Measurements from ENCODE around the gene TP53I13. TPM values are rescaled to one million over a fixed set of nuclear protein-coding genes. Genes with fewer than 3 reads are reported as not detected.
A peak's percentile ranks its signal among the peaks of the same experiment; 100 is the strongest.

The TP53I13 gene
- total and polyA plus RNA-seq, 11 donors = 23.8 to 93.0 (median 42.7) TPM

DNA sequence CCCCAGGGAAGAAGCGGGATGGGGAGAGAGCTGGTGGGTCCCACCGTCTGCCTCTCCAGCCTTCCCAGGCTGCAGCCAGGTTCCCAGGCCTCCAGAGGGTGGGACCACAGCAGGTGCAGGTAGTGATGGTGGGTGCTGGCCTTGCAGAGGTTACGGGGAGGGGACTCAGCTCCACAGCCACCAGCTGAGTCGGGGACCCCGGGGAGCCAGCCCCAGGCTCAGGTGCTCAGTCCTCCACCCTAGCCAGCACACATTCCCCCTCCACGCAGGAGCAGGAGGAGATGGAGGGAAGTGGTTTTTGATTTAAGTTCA is 5.0 kb downstream of the TP53I13 start:
- DNase-seq (peak in 2 of 5 donors; percentile 17 to 30), ATAC-seq (no peak)
- TF ChIP-seq, protein P1, sequence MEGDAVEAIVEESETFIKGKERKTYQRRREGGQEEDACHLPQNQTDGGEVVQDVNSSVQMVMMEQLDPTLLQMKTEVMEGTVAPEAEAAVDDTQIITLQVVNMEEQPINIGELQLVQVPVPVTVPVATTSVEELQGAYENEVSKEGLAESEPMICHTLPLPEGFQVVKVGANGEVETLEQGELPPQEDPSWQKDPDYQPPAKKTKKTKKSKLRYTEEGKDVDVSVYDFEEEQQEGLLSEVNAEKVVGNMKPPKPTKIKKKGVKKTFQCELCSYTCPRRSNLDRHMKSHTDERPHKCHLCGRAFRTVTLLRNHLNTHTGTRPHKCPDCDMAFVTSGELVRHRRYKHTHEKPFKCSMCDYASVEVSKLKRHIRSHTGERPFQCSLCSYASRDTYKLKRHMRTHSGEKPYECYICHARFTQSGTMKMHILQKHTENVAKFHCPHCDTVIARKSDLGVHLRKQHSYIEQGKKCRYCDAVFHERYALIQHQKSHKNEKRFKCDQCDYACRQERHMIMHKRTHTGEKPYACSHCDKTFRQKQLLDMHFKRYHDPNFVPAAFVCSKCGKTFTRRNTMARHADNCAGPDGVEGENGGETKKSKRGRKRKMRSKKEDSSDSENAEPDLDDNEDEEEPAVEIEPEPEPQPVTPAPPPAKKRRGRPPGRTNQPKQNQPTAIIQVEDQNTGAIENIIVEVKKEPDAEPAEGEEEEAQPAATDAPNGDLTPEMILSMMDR (IDR thresholded peaks at IDR 0.05) = no peak
- TF ChIP-seq POLR2A (IDR thresholded peaks at IDR 0.05) = no peak
- peaks cover 0 to 54% (median 50%) of the 10 kb centered on the region in 9 donors for H3K36me3 ChIP-seq
- H3K4me3 ChIP-seq = no peak overlapping the region
- no peaks in the 10 kb centered on the region for H3K27me3 ChIP-seq
- WGBS, 4 donors = 78 to 90% (median 88%) methylated on average over 5 to 6 of the region's 6 CpGs
- H3K4me1 ChIP-seq = peaks cover 5 to 49% (median 31%) of the 10 kb centered on the region in 12 donors
- H3K27ac ChIP-seq = peak overlapping the region in 2 of 12 donors; percentile 44 to 66
- no peaks in the 10 kb centered on the region for H3K9me3 ChIP-seq
- intact Hi-C loops (cut with DNase I) = loop anchor here in 1 of 10 donors (10.0 kb wide), 1 partner anchor 521 kb away; no protein-coding TSS in a partner anchor

DNA sequence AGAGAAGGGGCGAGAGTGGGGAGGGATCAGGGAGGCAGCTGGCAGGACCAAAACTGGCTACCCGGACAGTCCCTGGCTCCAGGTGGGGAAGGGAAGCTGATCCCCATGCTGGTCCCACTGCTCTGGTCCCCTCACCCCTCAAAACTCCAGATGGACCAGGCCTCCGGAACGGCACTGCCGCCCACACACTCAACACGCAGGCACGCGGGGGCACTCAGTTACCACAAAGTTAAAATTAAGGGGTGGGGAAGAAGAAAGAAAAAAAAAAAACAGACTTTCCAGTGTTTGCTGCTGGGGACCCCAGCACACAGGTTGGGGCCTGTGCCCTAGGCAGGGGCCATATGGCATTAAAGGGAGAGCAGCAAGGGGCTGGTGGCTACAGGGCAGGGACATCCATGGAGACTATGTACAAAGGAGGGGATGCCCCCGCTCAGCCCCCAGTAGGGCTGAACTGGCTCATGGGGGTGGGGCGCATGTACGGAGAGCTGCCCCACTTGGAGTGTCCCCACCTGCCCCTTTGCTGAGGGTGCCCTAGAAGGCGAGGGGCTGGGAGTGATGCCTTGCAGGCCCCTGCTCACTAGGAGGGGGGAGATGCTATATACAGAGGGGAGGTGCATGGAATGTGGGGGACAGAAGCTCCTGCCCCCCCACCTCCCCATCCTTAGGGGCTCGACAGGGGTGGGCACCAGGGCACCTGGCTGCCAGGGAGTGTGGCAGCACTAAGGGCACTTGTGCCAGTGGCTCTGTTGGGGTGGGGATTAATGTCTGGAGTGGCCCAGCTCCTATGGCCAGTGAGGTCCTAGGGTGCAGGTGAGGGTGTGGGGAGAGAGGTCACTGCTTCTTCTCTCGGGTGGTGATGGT is 5.6 kb downstream of the TP53I13 start:
- TF ChIP-seq POLR2A (IDR thresholded peaks at IDR 0.05) = no peak
- TF ChIP-seq, protein P1 (IDR thresholded peaks at IDR 0.05) = no peak
- DNase-seq = peak in 3 of 5 donors; percentile 5 to 18 (median 7)
- H3K9me3 ChIP-seq = no peaks in the 10 kb centered on the region
- intact Hi-C loops (cut with DNase I) = loop anchor here in 1 of 10 donors (10.0 kb wide), 1 partner anchor 521 kb away; no protein-coding TSS in a partner anchor
- no peak overlapping the region for H3K27ac ChIP-seq
- H3K4me1 ChIP-seq = peaks cover 5 to 49% (median 28%) of the 10 kb centered on the region in 12 donors
- ATAC-seq = no peak
- no peaks in the 10 kb centered on the region for H3K27me3 ChIP-seq
- H3K4me3 ChIP-seq = no peak overlapping the region
- WGBS, 4 donors = 88 to 90% (median 89%) methylated on average over 14 of the region's 14 CpGs
- H3K36me3 ChIP-seq = peaks cover 0 to 60% (median 54%) of the 10 kb centered on the region in 9 donors

DNA sequence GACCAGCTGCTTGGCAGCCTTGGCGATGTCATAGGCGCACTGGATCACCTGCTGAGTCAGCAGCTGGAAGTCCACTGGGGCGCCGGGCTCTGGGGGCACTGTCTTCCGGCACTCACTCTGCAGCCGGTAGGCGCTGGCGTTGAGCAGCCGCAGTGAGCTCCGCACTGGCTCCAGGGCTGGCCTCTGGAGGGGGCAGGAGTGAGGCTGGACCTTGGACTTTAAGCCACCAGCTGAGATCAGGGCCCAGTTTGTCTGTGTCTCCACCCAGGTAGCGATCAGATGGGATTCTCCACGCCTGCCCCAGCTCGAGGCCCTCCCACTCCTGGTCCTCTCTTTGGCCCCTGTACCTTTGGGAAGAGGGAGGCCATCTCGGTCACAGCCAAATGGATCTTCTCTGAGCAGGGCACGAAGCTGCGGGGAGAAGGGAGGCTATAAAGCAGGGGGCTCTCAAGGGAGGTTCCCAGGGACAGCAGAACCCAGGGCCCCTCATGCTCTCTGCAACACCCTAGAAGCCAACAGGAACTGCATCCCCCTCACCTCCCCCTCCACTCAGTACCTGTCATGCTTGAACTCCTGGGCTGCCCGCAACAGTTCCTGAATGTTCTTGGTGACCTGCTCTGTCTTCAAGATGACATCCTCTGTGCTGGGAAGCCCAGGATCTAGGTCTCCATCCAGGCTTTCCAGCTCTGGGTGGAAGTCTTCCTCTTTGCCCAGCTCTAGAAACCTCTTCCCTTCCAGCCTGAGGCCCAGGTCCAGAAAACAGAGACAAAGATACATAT is 6.4 kb downstream of the TP53I13 start:
- Histone ChIP-seq H3K36me3 (peaks cover 0 to 68% (median 62%) of the 10 kb centered on the region in 9 donors), H3K4me3 (no peak overlapping the region), H3K9me3 (no peaks in the 10 kb centered on the region), H3K27me3 (no peaks in the 10 kb centered on the region), H3K4me1 (peaks cover 5 to 43% (median 21%) of the 10 kb centered on the region in 12 donors), H3K27ac (no peak overlapping the region)
- ATAC-seq = no peak
- TF ChIP-seq POLR2A (IDR thresholded peaks at IDR 0.05) = no peak
- TF ChIP-seq, protein P1 (IDR thresholded peaks at IDR 0.05) = no peak
- intact Hi-C loops (cut with DNase I) = loop anchor here in 2 of 10 donors (5.0 to 10.0 kb wide), 2 partner anchors 37 to 520 kb away; no protein-coding TSS in a partner anchor
- WGBS, 4 donors = 86 to 95% (median 88%) methylated on average over 12 to 17 of the region's 17 CpGs
- DNase-seq = peak in 3 of 5 donors; percentile 15 to 22 (median 18)
